BE2C (cell line): ENCODE data around the gene PHF19.

Experiments used
- DNase-seq: peaks from one replicate; pipeline ENCODE4 v3.0.0-alpha.2; 2020
- H3K27me3 ChIP-seq: fragments of 250-450 bp; sonication (Bioruptor Pico); 2 replicates; pipeline ENCODE4 v1.5.1; 2020; ENCODE audit warnings: mild to moderate bottlenecking
- H3K36me3 ChIP-seq: fragments of 250-450 bp; sonication (Bioruptor Pico); 2 replicates; pipeline ENCODE4 v1.5.1; 2020; ENCODE audit warnings: mild to moderate bottlenecking
- H3K4me1 ChIP-seq: fragments of 250-450 bp; sonication (Bioruptor Pico); 2 replicates; pipeline ENCODE4 v1.5.1; 2020
- H3K4me3 ChIP-seq: 2 replicates; pipeline ENCODE4 v1.5.1; 2011; ENCODE audit warnings: low read depth, low read length
- H3K9me3 ChIP-seq: fragments of 250-450 bp; sonication (Bioruptor Pico); 2 replicates; pipeline ENCODE4 v1.5.1; 2020
- TF ChIP-seq, protein P1 (sequence below): IDR thresholded peaks from 2 replicates; pipeline ENCODE4 v1.5.1; 2012; ENCODE audit warnings: mild to moderate bottlenecking, low read depth, low read length

PHF19 gene

DNA sequence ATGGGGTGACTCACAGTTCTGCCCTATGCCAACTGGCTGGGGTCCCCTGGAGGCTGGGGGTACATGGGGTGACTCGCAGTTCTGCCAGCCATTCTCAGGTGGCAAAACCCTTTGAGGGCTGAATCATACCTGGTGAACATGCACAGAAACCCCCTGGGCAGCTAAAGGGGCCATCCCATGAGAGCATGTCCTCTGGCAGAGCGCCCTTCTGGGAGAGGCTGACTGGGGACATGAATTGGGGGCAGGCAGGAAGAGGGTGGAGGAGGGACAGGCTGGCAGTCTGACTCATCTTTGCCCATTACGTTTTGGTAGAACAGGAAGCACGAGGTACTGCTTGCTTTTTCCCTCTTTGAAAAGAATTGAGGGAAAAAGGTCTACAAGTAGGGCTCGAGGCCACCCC is 32.9 kb upstream of the PHF19 start:
- TF ChIP-seq, protein P1, sequence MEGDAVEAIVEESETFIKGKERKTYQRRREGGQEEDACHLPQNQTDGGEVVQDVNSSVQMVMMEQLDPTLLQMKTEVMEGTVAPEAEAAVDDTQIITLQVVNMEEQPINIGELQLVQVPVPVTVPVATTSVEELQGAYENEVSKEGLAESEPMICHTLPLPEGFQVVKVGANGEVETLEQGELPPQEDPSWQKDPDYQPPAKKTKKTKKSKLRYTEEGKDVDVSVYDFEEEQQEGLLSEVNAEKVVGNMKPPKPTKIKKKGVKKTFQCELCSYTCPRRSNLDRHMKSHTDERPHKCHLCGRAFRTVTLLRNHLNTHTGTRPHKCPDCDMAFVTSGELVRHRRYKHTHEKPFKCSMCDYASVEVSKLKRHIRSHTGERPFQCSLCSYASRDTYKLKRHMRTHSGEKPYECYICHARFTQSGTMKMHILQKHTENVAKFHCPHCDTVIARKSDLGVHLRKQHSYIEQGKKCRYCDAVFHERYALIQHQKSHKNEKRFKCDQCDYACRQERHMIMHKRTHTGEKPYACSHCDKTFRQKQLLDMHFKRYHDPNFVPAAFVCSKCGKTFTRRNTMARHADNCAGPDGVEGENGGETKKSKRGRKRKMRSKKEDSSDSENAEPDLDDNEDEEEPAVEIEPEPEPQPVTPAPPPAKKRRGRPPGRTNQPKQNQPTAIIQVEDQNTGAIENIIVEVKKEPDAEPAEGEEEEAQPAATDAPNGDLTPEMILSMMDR = no peak
- H3K9me3 ChIP-seq = no peaks in the 10 kb centered on the region
- H3K4me1 ChIP-seq = no peaks in the 10 kb centered on the region
- H3K4me3 ChIP-seq = no peak overlapping the region
- no peaks in the 10 kb centered on the region for H3K36me3 ChIP-seq
- H3K27me3 ChIP-seq = no peaks in the 10 kb centered on the region
- DNase-seq = no peak

- no peak overlapping the region for H3K4me3 ChIP-seq
- TF ChIP-seq, protein P1 = no peak
- H3K36me3 ChIP-seq = no peaks in the 10 kb centered on the region
- no peaks in the 10 kb centered on the region for H3K9me3 ChIP-seq
- DNase-seq = no peak
- H3K27me3 ChIP-seq = no peaks in the 10 kb centered on the region
- H3K4me1 ChIP-seq = no peaks in the 10 kb centered on the region
Measured at GRCh38 chr9:120905315-120906164, 28.6 kb upstream of the PHF19 start.

GRCh38 chr9:120904978-120905301 is 28.0 kb upstream of the PHF19 start:
- H3K4me1 ChIP-seq = no peaks in the 10 kb centered on the region
- H3K9me3 ChIP-seq = no peaks in the 10 kb centered on the region
- no peak for DNase-seq
- no peaks in the 10 kb centered on the region for H3K27me3 ChIP-seq
- TF ChIP-seq, protein P1 = no peak
- no peak overlapping the region for H3K4me3 ChIP-seq
- H3K36me3 ChIP-seq = no peaks in the 10 kb centered on the region

- no peaks in the 10 kb centered on the region for H3K4me1 ChIP-seq
- H3K4me3 ChIP-seq = no peak overlapping the region
- no peaks in the 10 kb centered on the region for H3K36me3 ChIP-seq
Measured at GRCh38 chr9:120904061-120904977, 27.3 kb upstream of the PHF19 start.

GRCh38 chr9:120902569-120903535 is 25.9 kb upstream of the PHF19 start:
- no peak for DNase-seq
- no peaks in the 10 kb centered on the region for H3K9me3 ChIP-seq
- TF ChIP-seq, protein P1 = no peak
- no peaks in the 10 kb centered on the region for H3K4me1 ChIP-seq
- H3K4me3 ChIP-seq = no peak overlapping the region
- H3K36me3 ChIP-seq = no peaks in the 10 kb centered on the region
- no peaks in the 10 kb centered on the region for H3K27me3 ChIP-seq

More at GRCh38 chr9:120904061-120904977, 27.3 kb upstream of the PHF19 start:
- Histone ChIP-seq H3K27me3 (no peaks in the 10 kb centered on the region), H3K9me3 (no peaks in the 10 kb centered on the region)
- DNase-seq = no peak
- TF ChIP-seq, protein P1 = no peak
